Measurements from ENCODE around the gene EXOC4.

The EXOC4 gene

DNA sequence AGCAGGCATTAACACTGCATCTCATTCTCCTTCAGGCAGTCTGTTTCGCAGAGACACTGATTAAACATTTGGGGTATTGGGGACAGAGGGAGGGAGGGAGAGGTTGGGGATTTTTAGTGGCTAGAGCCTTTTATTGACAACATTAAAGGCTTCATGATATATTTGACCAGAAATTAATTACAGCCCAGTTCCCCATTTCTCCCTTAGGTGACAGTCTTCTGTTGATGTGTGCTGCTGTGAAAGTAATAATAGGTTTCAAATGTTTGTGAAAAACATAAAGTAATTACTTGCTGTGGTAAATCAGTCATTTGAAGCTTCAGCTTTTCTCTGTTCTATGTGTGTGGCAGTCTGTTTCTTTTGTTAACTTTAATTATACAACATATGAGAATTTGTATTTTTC lies 769.0 kb downstream of the EXOC4 start:
- H3K27me3 ChIP-seq (ENCODE audit: control insufficient read depth in 3 of 3, insufficient read depth in 3 of 3, low read depth in 1 of 3, low read length in 3 of 3): no peaks in the 10 kb centered on the region
- no peak overlapping the region for H3K4ac ChIP-seq (ENCODE audit: low read length)
- no peak overlapping the region for H3K23ac ChIP-seq (ENCODE audit: low read depth, low read length, poor library complexity)
- H3K79me1 ChIP-seq (ENCODE audit: low read depth, low read length): no peaks in the 10 kb centered on the region
- no peak overlapping the region for H2AK5ac ChIP-seq (ENCODE audit: low read depth, low read length)
- no peak overlapping the region for H3K27ac ChIP-seq (replicated peaks; ENCODE audit: low read length)
- WGBS, 2 donors (ENCODE audit: extremely low coverage in 2 of 2, insufficient read length in 2 of 2, insufficient replicate concordance in 1 of 2): no CpG with 5 or more reads among the region's 1 CpG
- H3K18ac ChIP-seq (ENCODE audit: low read length): no peak overlapping the region
- no peaks in the 10 kb centered on the region for H3K9me3 ChIP-seq (replicated peaks in 1 of 2; ENCODE audit: control insufficient read depth in 2 of 2, insufficient read depth in 1 of 2, low read depth in 1 of 2, low read length in 2 of 2)
- no peak overlapping the region for H2BK12ac ChIP-seq (ENCODE audit: low read length)
- H3K9ac ChIP-seq (ENCODE audit: low read depth, low read length, poor library complexity): no peak overlapping the region
- H2BK120ac ChIP-seq (ENCODE audit: low read depth, low read length): no peak overlapping the region
- H3K4me2 ChIP-seq (ENCODE audit: insufficient read depth, low read length, poor library complexity, severe bottlenecking): no peak overlapping the region
- H3K4me3 ChIP-seq (ENCODE audit: low read length in 2 of 2): no peak overlapping the region
- H2BK5ac ChIP-seq (ENCODE audit: low read length): no peak overlapping the region
- H2AFZ ChIP-seq (ENCODE audit: low read length): no peak overlapping the region
- peaks cover 0 to 2% of the 10 kb centered on the region in 2 donors for H3K4me1 ChIP-seq (ENCODE audit: control insufficient read depth in 2 of 2, insufficient read depth in 1 of 2, low read depth in 1 of 2, low read length in 2 of 2)
- no peaks in the 10 kb centered on the region for H3K36me3 ChIP-seq (replicated peaks in 1 of 2; ENCODE audit: control insufficient read depth in 2 of 2, insufficient read depth in 2 of 2, low read length in 2 of 2)
- no peak overlapping the region for H4K91ac ChIP-seq (ENCODE audit: low read depth, low read length, poor library complexity)
- DNase-seq (ENCODE audit: low spot score): no peak
- H3K14ac ChIP-seq (ENCODE audit: low read length): no peak overlapping the region
- H2BK15ac ChIP-seq (ENCODE audit: low read length): no peak overlapping the region
- H4K8ac ChIP-seq (ENCODE audit: low read depth, low read length): no peak overlapping the region

DNA sequence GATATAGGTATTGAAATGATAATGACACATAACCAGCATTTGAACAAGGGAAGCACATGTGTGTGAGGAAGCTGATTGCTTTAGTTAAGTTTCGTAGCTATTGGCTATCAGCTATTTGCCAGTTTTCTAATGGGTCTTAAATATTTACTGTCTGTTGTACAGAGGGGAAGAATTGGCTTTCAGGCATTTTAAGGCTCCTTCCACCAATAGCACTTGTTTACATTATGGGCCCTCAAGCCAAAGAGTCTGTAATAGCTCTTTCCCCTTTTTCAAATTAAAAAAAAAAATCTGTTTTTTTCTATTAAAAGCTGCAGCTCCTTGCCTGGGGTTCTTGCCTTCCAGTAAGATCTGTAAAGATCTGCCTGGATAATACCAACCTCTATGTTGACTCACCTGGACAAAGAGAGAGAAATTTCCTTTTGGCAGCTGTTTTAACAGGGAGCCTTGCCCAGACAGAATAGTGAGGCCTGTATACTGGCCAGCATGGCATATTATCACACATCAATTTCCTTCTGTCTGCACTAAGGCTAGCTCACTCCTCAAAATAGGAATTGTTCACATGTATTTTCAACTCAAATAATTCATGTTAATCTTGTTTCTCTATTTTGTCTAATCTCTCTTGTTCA lies 769.5 kb downstream of the EXOC4 start:
- H3K36me3 ChIP-seq (replicated peaks in 1 of 2; ENCODE audit: control insufficient read depth in 2 of 2, insufficient read depth in 2 of 2, low read length in 2 of 2): no peaks in the 10 kb centered on the region
- DNase-seq (ENCODE audit: low spot score): no peak
- WGBS, 2 donors (ENCODE audit: extremely low coverage in 2 of 2, insufficient read length in 2 of 2, insufficient replicate concordance in 1 of 2): no CpG with 5 or more reads among the region's 1 CpG

GRCh38 chr7:134024739-134025138 lies 771.9 kb downstream of the EXOC4 start:
- WGBS, 2 donors (ENCODE audit: extremely low coverage in 2 of 2, insufficient read length in 2 of 2, insufficient replicate concordance in 1 of 2): no CpG with 5 or more reads among the region's 2 CpGs
- H2BK120ac ChIP-seq (ENCODE audit: low read depth, low read length): no peak overlapping the region

More for the DNA sequence above, 769.5 kb downstream of the EXOC4 start:
- no peak overlapping the region for H3K4ac ChIP-seq (ENCODE audit: low read length)
- H4K8ac ChIP-seq (ENCODE audit: low read depth, low read length): no peak overlapping the region
- H3K79me1 ChIP-seq (ENCODE audit: low read depth, low read length): no peaks in the 10 kb centered on the region
- no peak overlapping the region for H3K4me3 ChIP-seq (ENCODE audit: low read length in 2 of 2)
- H3K27ac ChIP-seq (replicated peaks; ENCODE audit: low read length): no peak overlapping the region
- no peak overlapping the region for H3K18ac ChIP-seq (ENCODE audit: low read length)
- H4K91ac ChIP-seq (ENCODE audit: low read depth, low read length, poor library complexity): no peak overlapping the region
- no peak overlapping the region for H2BK5ac ChIP-seq (ENCODE audit: low read length)
- no peaks in the 10 kb centered on the region for H3K9me3 ChIP-seq (replicated peaks in 1 of 2; ENCODE audit: control insufficient read depth in 2 of 2, insufficient read depth in 1 of 2, low read depth in 1 of 2, low read length in 2 of 2)
- no peak overlapping the region for H2BK12ac ChIP-seq (ENCODE audit: low read length)
- no peak overlapping the region for H2BK15ac ChIP-seq (ENCODE audit: low read length)
- no peak overlapping the region for H3K23ac ChIP-seq (ENCODE audit: low read depth, low read length, poor library complexity)
- H2AK5ac ChIP-seq (ENCODE audit: low read depth, low read length): no peak overlapping the region
- no peaks in the 10 kb centered on the region for H3K27me3 ChIP-seq (ENCODE audit: control insufficient read depth in 3 of 3, insufficient read depth in 3 of 3, low read depth in 1 of 3, low read length in 3 of 3)
- H2AFZ ChIP-seq (ENCODE audit: low read length): no peak overlapping the region
- no peak overlapping the region for H3K14ac ChIP-seq (ENCODE audit: low read length)
- H3K9ac ChIP-seq (ENCODE audit: low read depth, low read length, poor library complexity): no peak overlapping the region
- H3K4me2 ChIP-seq (ENCODE audit: insufficient read depth, low read length, poor library complexity, severe bottlenecking): no peak overlapping the region
- no peak overlapping the region for H2BK120ac ChIP-seq (ENCODE audit: low read depth, low read length)
- H3K4me1 ChIP-seq (ENCODE audit: control insufficient read depth in 2 of 2, insufficient read depth in 1 of 2, low read depth in 1 of 2, low read length in 2 of 2): peaks cover 0 to 2% of the 10 kb centered on the region in 2 donors

DNA sequence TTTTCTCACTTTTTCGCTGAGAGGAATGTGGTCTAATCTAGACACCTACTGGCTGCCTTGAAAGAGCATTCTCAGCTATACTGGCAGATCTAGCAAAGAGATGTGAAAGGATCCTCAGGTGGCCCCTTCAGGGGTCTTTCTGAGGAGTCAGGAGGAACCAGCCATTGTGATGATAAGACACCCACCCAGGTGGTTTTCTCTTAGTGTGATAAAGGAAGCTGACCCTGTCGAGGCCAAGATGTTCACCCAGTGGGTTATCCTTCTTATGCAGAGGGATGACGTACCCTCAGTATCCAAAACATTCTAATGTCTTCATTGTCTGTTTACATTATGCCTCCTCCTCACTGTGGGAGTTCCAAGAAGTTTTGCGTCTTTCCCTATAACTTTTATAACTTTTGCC lies 776.0 kb downstream of the EXOC4 start:
- H3K9ac ChIP-seq (ENCODE audit: low read depth, low read length, poor library complexity): no peak overlapping the region
- H3K18ac ChIP-seq (ENCODE audit: low read length): no peak overlapping the region
- H4K8ac ChIP-seq (ENCODE audit: low read depth, low read length): no peak overlapping the region
- H2BK12ac ChIP-seq (ENCODE audit: low read length): no peak overlapping the region
- DNase-seq (ENCODE audit: low spot score): no peak
- H3K79me1 ChIP-seq (ENCODE audit: low read depth, low read length): no peaks in the 10 kb centered on the region
- H3K4ac ChIP-seq (ENCODE audit: low read length): no peak overlapping the region
- no peak overlapping the region for H3K23ac ChIP-seq (ENCODE audit: low read depth, low read length, poor library complexity)
- no peak overlapping the region for H2AK5ac ChIP-seq (ENCODE audit: low read depth, low read length)
- H3K9me3 ChIP-seq (replicated peaks in 1 of 2; ENCODE audit: control insufficient read depth in 2 of 2, insufficient read depth in 1 of 2, low read depth in 1 of 2, low read length in 2 of 2): peaks cover 5% of the 10 kb centered on the region in 2 donors
- H3K27ac ChIP-seq (replicated peaks; ENCODE audit: low read length): no peak overlapping the region
- H2BK120ac ChIP-seq (ENCODE audit: low read depth, low read length): no peak overlapping the region
- H3K4me3 ChIP-seq (ENCODE audit: low read length in 2 of 2): no peak overlapping the region
- peaks cover 0 to 2% of the 10 kb centered on the region in 2 donors for H3K4me1 ChIP-seq (ENCODE audit: control insufficient read depth in 2 of 2, insufficient read depth in 1 of 2, low read depth in 1 of 2, low read length in 2 of 2)
- H3K14ac ChIP-seq (ENCODE audit: low read length): no peak overlapping the region
- H3K27me3 ChIP-seq (ENCODE audit: control insufficient read depth in 3 of 3, insufficient read depth in 3 of 3, low read depth in 1 of 3, low read length in 3 of 3): no peaks in the 10 kb centered on the region
- H3K4me2 ChIP-seq (ENCODE audit: insufficient read depth, low read length, poor library complexity, severe bottlenecking): no peak overlapping the region
- H2AFZ ChIP-seq (ENCODE audit: low read length): no peak overlapping the region
- no CpG with 5 or more reads among the region's 4 CpGs for WGBS, 2 donors (ENCODE audit: extremely low coverage in 2 of 2, insufficient read length in 2 of 2, insufficient replicate concordance in 1 of 2)
- H2BK15ac ChIP-seq (ENCODE audit: low read length): no peak overlapping the region
- H3K36me3 ChIP-seq (replicated peaks in 1 of 2; ENCODE audit: control insufficient read depth in 2 of 2, insufficient read depth in 2 of 2, low read length in 2 of 2): peaks cover 0 to 5% of the 10 kb centered on the region in 2 donors
- no peak overlapping the region for H4K91ac ChIP-seq (ENCODE audit: low read depth, low read length, poor library complexity)
- H2BK5ac ChIP-seq (ENCODE audit: low read length): no peak overlapping the region

More at GRCh38 chr7:134024739-134025138, 771.9 kb downstream of the EXOC4 start:
- H3K27ac ChIP-seq (replicated peaks; ENCODE audit: low read length): no peak overlapping the region
- H3K36me3 ChIP-seq (replicated peaks in 1 of 2; ENCODE audit: control insufficient read depth in 2 of 2, insufficient read depth in 2 of 2, low read length in 2 of 2): peaks cover 0 to 1% of the 10 kb centered on the region in 2 donors
- no peak overlapping the region for H4K8ac ChIP-seq (ENCODE audit: low read depth, low read length)
- no peak overlapping the region for H3K14ac ChIP-seq (ENCODE audit: low read length)
- H3K23ac ChIP-seq (ENCODE audit: low read depth, low read length, poor library complexity): no peak overlapping the region
- peaks cover 2% of the 10 kb centered on the region in 2 donors for H3K9me3 ChIP-seq (replicated peaks in 1 of 2; ENCODE audit: control insufficient read depth in 2 of 2, insufficient read depth in 1 of 2, low read depth in 1 of 2, low read length in 2 of 2)
- H3K4me2 ChIP-seq (ENCODE audit: insufficient read depth, low read length, poor library complexity, severe bottlenecking): no peak overlapping the region
- no peak for DNase-seq (ENCODE audit: low spot score)
- H2BK12ac ChIP-seq (ENCODE audit: low read length): no peak overlapping the region
- no peak overlapping the region for H2BK5ac ChIP-seq (ENCODE audit: low read length)
- H3K4me1 ChIP-seq (ENCODE audit: control insufficient read depth in 2 of 2, insufficient read depth in 1 of 2, low read depth in 1 of 2, low read length in 2 of 2): no peaks in the 10 kb centered on the region
- H3K4ac ChIP-seq (ENCODE audit: low read length): no peak overlapping the region
- no peaks in the 10 kb centered on the region for H3K27me3 ChIP-seq (ENCODE audit: control insufficient read depth in 3 of 3, insufficient read depth in 3 of 3, low read depth in 1 of 3, low read length in 3 of 3)
- no peak overlapping the region for H3K18ac ChIP-seq (ENCODE audit: low read length)
- no peak overlapping the region for H2BK15ac ChIP-seq (ENCODE audit: low read length)
- H3K79me1 ChIP-seq (ENCODE audit: low read depth, low read length): no peaks in the 10 kb centered on the region
- H2AFZ ChIP-seq (ENCODE audit: low read length): no peak overlapping the region
- no peak overlapping the region for H4K91ac ChIP-seq (ENCODE audit: low read depth, low read length, poor library complexity)
- H3K9ac ChIP-seq (ENCODE audit: low read depth, low read length, poor library complexity): no peak overlapping the region
- no peak overlapping the region for H3K4me3 ChIP-seq (ENCODE audit: low read length in 2 of 2)
- H2AK5ac ChIP-seq (ENCODE audit: low read depth, low read length): no peak overlapping the region
